H9 (cell line): ENCODE results near the gene TULP3. TPM values are rescaled to one million over a fixed set of nuclear protein-coding genes. Genes with fewer than 3 reads are reported as not detected.

Experiments used
- DNase-seq: peaks from one replicate; pipeline ENCODE4 v3.0.0-alpha.2; 2017
- H2AFZ ChIP-seq: one replicate; pipeline ENCODE4 v1.6.1; 2013; ENCODE audit warnings: mild to moderate bottlenecking, low read length, control low read depth, moderate library complexity
- H2AK5ac ChIP-seq: 2 replicates; pipeline ENCODE4 v1.6.1; 2013; ENCODE audit warnings: low read length, control low read depth, mixed read lengths; ENCODE audit not compliant: insufficient read length
- H2BK120ac ChIP-seq: one replicate; pipeline ENCODE4 v1.6.1; 2013; ENCODE audit warnings: low read depth, mild to moderate bottlenecking, low read length, control low read depth, inconsistent platforms; ENCODE audit not compliant: poor library complexity, severe bottlenecking
- H2BK12ac ChIP-seq: 2 replicates; pipeline ENCODE4 v1.6.1; 2013; ENCODE audit warnings: low read length, control low read depth, mixed read lengths, low read depth; ENCODE audit not compliant: insufficient read length
- H2BK15ac ChIP-seq: 2 replicates; pipeline ENCODE4 v1.6.1; 2013; ENCODE audit warnings: low read depth, low read length, control low read depth
- H2BK20ac ChIP-seq: one replicate; pipeline ENCODE4 v1.6.1; 2013; ENCODE audit warnings: low read depth, mild to moderate bottlenecking, low read length, control low read depth, inconsistent platforms; ENCODE audit not compliant: poor library complexity, severe bottlenecking
- H2BK5ac ChIP-seq: 2 replicates; pipeline ENCODE4 v1.6.1; 2013; ENCODE audit warnings: low read length, control low read depth, mixed read lengths; ENCODE audit not compliant: insufficient read length
- H3K14ac ChIP-seq: 2 replicates; pipeline ENCODE4 v1.6.1; 2013; ENCODE audit warnings: low read length, control low read depth; ENCODE audit not compliant: insufficient read depth
- H3K18ac ChIP-seq: 2 replicates; pipeline ENCODE4 v1.6.1; 2013; ENCODE audit warnings: low read depth, mild to moderate bottlenecking, mixed read lengths, low read length, control low read depth; ENCODE audit not compliant: insufficient read length
- H3K23ac ChIP-seq: 2 replicates; pipeline ENCODE4 v1.6.1; 2013; ENCODE audit warnings: low read length, control low read depth, mixed read lengths, low read depth; ENCODE audit not compliant: insufficient read length
- H3K23me2 ChIP-seq: 2 replicates; pipeline ENCODE4 v1.6.1; 2013; ENCODE audit warnings: low read depth, mild to moderate bottlenecking, mixed read lengths, low read length, control low read depth; ENCODE audit not compliant: insufficient read length, poor library complexity, severe bottlenecking
- H3K27ac ChIP-seq: 2 replicates; pipeline ENCODE4 v1.5.1; 2013; ENCODE audit warnings: low read length, control low read depth, mixed read lengths, low read depth; ENCODE audit not compliant: insufficient read length
- H3K27me3 ChIP-seq: 2 replicates; pipeline ENCODE4 v1.6.1; 2013; ENCODE audit warnings: low read length, control low read depth, inconsistent platforms; ENCODE audit not compliant: insufficient read depth
- H3K4ac ChIP-seq: 2 replicates; pipeline ENCODE4 v1.6.1; 2013; ENCODE audit warnings: low read depth, mild to moderate bottlenecking, control low read depth, inconsistent platforms, low read length, moderate library complexity
- H3K4me1 ChIP-seq: 2 replicates; pipeline ENCODE4 v1.6.1; 2013; ENCODE audit warnings: low read length, control low read depth, inconsistent platforms; ENCODE audit not compliant: insufficient read depth
- H3K4me2 ChIP-seq: 2 replicates; pipeline ENCODE4 v1.6.1; 2013; ENCODE audit warnings: low read length, control low read depth, mixed read lengths; ENCODE audit not compliant: insufficient read length, insufficient read depth
- H3K56ac ChIP-seq: 2 replicates; pipeline ENCODE4 v1.6.1; 2013; ENCODE audit warnings: low read depth, mild to moderate bottlenecking, mixed read lengths, low read length, control low read depth; ENCODE audit not compliant: insufficient read length
- H3K79me1 ChIP-seq: 2 replicates; pipeline ENCODE4 v1.6.1; 2013; ENCODE audit warnings: low read depth, mild to moderate bottlenecking, moderate library complexity, low read length, control low read depth, inconsistent platforms; ENCODE audit not compliant: insufficient read depth, poor library complexity, severe bottlenecking
- H3K79me2 ChIP-seq: 2 replicates; pipeline ENCODE4 v1.6.1; 2013; ENCODE audit warnings: low read length, control low read depth, inconsistent platforms; ENCODE audit not compliant: insufficient read depth
- H3K9ac ChIP-seq: 2 replicates; pipeline ENCODE4 v1.6.1; 2013; ENCODE audit warnings: low read length, control low read depth, mixed read lengths; ENCODE audit not compliant: insufficient read length; ENCODE audit errors: extremely low read depth
- H3K9me3 ChIP-seq: one replicate; pipeline ENCODE4 v1.6.1; 2013; ENCODE audit warnings: low read depth, low read length, inconsistent platforms; ENCODE audit not compliant: control insufficient read depth
- H3T11ph ChIP-seq: one replicate; pipeline ENCODE4 v1.6.1; 2013; ENCODE audit warnings: mild to moderate bottlenecking, low read length, control low read depth, inconsistent platforms
- H4K20me1 ChIP-seq: one replicate; pipeline ENCODE4 v1.6.1; 2013; ENCODE audit not compliant: control insufficient read depth, insufficient read length, insufficient read depth
- H4K5ac ChIP-seq: 2 replicates; pipeline ENCODE4 v1.6.1; 2013; ENCODE audit warnings: low read depth, mild to moderate bottlenecking, mixed read lengths, low read length, control low read depth; ENCODE audit not compliant: insufficient read length
- H4K8ac ChIP-seq: replicated peaks from 2 replicates; pipeline ENCODE4 v1.6.1; 2013; ENCODE audit warnings: low read length, control low read depth, mixed read lengths, low read depth; ENCODE audit not compliant: insufficient read length
- H4K91ac ChIP-seq: 2 replicates; pipeline ENCODE4 v1.6.1; 2013; ENCODE audit warnings: low read depth, mild to moderate bottlenecking, moderate library complexity, mixed read lengths, low read length, control low read depth; ENCODE audit not compliant: insufficient read length
- H3K27ac Mint-ChIP-seq, 3 experiments: 2 replicates in 2 of 3; 3 replicates in 1 of 3; pipeline ENCODE4 v1.8.0; 2020 to 2021; ENCODE audit warnings: mixed read lengths in 3 of 3, mild to moderate bottlenecking in 1 of 3, moderate library complexity in 1 of 3
- H3K27me3 Mint-ChIP-seq: 2 replicates; pipeline ENCODE4 v1.8.0; 2021; ENCODE audit warnings: low read depth, mild to moderate bottlenecking, moderate library complexity, mixed read lengths
- H3K36me3 Mint-ChIP-seq, 3 experiments: 2 replicates in 2 of 3; 3 replicates in 1 of 3; pipeline ENCODE4 v1.8.0; 2020 to 2021; ENCODE audit warnings: low read depth in 3 of 3, mixed read lengths in 3 of 3; ENCODE audit not compliant: insufficient read depth in 1 of 3
- H3K4me1 Mint-ChIP-seq, 2 experiments: 2 replicates each; pipeline ENCODE4 v1.8.0; 2020; ENCODE audit warnings: mixed read lengths in 2 of 2
- H3K4me3 Mint-ChIP-seq, 2 experiments: 2 replicates in 1 of 2; 3 replicates in 1 of 2; pipeline ENCODE4 v1.8.0; 2020 to 2021; ENCODE audit warnings: mild to moderate bottlenecking in 2 of 2, mixed read lengths in 2 of 2, moderate library complexity in 1 of 2
- H3K9me3 Mint-ChIP-seq, 2 experiments: 2 replicates in 1 of 2; 3 replicates in 1 of 2; pipeline ENCODE4 v1.8.0; 2020; ENCODE audit warnings: mild to moderate bottlenecking in 2 of 2, mixed read lengths in 2 of 2, moderate library complexity in 1 of 2
- CTCF ChIP-seq: fragments of 200-600 bp; sonication (generic); conservative IDR thresholded peaks from 3 replicates; pipeline ENCODE4 v1.8.0; 2021; ENCODE audit warnings: antibody characterized with exemption, mild to moderate bottlenecking
- WGBS: extraction: QIAGEN DNeasy Blood & Tissue Kit; methylation state at CpG from one replicate; pipeline ENCODE4 v1.1.7; 2013; ENCODE audit warnings: missing lambda C conversion rate, low lambda C conversion rate, mixed read lengths; ENCODE audit not compliant: insufficient read length; ENCODE audit errors: extremely low coverage; 5-methylcytosine and 5-hydroxymethylcytosine counted together
- total RNA-seq: library from RNA; stranded (reverse); gene quantifications from 2 replicates; pipeline ENCODE4 v1.2.1, GENCODE V29; 2021

Gene TULP3
- total RNA-seq, 1 experiment from 2014 or later = 22.3 TPM

- Histone ChIP-seq H3K27ac (no peak overlapping the region), H3K56ac (no peak overlapping the region), H3K23ac (no peak overlapping the region), H2BK5ac (no peak overlapping the region), H4K20me1 (no peaks in the 10 kb centered on the region), H2AFZ (no peak overlapping the region), H3K9ac (no peak overlapping the region), H3K14ac (no peak overlapping the region), H3K4ac (no peak overlapping the region), H3K4me2 (no peak overlapping the region), H3K79me1 (no peaks in the 10 kb centered on the region), H3K23me2 (no peaks in the 10 kb centered on the region), H4K5ac (no peak overlapping the region), H3K4me1 (no peaks in the 10 kb centered on the region), H2AK5ac (no peak overlapping the region), H3K27me3 (no peaks in the 10 kb centered on the region), H3K79me2 (no peaks in the 10 kb centered on the region), H2BK12ac (no peak overlapping the region), H2BK20ac (no peak overlapping the region), H2BK15ac (no peak overlapping the region), H4K91ac (no peak overlapping the region), H4K8ac (no peak overlapping the region), H3K18ac (no peak overlapping the region), H3K9me3 (no peaks in the 10 kb centered on the region), H3T11ph (no peak overlapping the region), H2BK120ac (no peak overlapping the region)
- Mint-ChIP-seq H3K36me3 (peaks cover 3 to 52% (median 51%) of the 10 kb centered on the region in 3 experiments), H3K4me3 (no peak overlapping the region), H3K27me3 (no peaks in the 10 kb centered on the region), H3K4me1 (no peaks in the 10 kb centered on the region), H3K27ac (no peak overlapping the region), H3K9me3 (no peaks in the 10 kb centered on the region)
- no peak for TF ChIP-seq CTCF
- DNase-seq = no peak
- WGBS = no CpG with 5 or more reads among the region's 11 CpGs
Measured at GRCh38 chr12:2936301-2936700, 45.6 kb downstream of the TULP3 start.
